NOMO-1 treated with dmso at 0.1 percent for 144 hours (cell line): ENCODE measurements around the gene CBY1.
"Not testable (repeated sequence)": the region's sequence is repeated elsewhere in the genome, so short reads cannot be mapped to it uniquely, and the experiment has no call there.

ENCODE experiments used
- DNase-seq: peaks from one replicate; lab custom pipeline; 2025; ENCODE audit not compliant: unreplicated experiment; lab: John Stamatoyannopoulos, UW

Gene CBY1

DNA sequence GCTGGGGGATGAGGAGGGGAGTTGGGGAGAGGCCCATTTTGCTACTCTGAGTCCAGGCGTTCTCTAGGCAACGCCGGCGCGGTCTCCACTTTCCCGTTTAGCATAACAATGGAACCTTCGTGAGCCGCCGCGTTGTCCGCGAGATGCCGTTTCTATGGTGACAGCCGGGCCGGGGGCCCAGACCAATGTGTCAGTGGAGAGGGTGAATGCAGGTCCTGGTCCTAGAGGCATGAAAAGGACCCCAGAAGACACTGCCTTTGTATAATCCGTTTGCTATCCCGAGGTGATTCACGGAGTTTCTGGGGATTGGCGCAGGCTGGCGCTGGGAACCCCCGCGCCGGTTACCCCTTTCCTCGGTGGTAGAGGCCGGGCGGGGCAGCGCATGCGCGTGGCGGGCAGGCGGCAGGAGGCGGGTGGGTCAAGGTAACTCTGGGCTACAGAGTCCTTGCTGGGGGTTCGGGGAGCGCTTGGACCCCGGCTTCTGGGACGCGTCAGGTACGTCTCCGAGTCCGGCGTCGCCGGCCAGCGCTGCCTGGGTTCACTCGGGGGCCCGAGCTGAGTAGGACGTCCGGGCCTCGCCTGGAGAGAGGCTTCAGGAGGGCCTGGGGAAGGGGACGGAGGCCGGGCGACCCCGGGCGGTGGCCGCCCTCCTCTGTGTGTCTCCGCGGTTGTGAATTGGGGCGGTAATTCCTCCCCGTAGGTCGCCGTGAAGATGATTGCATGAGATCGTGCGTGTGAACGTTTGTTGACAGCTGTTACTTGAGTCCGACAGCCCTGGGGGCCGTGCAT is at the start of gene CBY1, which contains the start of gene FAM227A:
Gene CBY1, plus strand, starts transcription at position 383 of the 789 bp plus-strand sequence. CDS start 11,417 bp downstream, outside the sequence.
Gene FAM227A, minus strand, starts transcription at position 137 of the 789 bp plus-strand sequence. CDS start 6,224 bp downstream, outside the sequence.
- peak; percentile 62 for DNase-seq

DNA sequence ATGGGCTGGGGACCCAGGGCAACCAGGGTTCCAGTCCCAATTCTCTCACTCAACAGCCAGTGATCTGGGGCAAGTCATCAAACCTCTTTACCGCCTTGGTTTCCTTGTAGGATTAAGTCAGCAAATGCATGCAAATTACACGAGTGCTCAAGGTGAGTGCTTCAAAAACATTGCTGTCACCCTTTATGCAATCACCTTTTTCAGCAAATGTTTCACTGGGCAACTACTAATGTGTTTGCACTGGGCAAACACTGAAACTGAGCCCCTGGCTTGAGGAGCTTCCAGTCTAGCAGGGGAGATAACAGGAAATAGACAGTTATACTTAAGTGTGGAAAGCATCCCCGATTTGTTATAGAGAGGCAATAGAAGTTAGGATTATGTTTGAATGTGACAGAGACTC is 48.8 kb upstream of the CBY1 start:
- no peak for DNase-seq

DNA sequence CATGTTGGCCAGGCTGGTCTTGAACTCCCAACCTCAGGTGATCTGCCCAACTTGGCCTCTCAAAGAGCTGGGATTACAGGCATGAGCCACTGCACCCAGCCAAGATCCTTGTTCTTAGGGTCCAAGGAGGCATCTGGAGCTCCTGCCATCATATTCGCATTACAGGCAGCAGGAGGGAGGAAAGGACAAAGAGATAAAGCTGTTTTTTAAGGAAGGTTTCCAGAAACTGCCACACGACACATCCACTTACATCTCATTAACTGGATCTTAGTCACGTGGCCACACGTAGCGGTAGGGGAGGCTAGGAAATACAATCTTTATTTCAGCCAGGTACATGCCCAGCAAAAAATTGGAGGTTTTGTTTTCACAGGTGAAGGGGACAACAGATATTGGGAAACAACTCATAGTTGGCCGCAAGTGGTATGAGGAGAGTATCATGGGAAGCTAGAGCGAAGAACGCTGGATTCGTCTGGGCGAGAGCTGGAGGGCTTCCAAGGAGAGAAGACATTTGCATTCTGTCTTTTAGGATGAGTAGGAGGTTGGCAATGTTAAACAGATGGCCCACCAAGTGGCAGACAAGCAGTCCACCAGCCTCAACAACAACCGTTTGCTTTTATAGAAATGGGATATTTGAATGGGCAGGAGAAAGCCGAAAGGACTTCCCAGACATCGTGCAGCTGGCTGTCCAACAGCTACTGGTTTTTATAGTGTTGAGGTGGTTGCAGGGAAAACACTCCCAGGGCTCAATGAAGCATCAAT is 47.3 kb upstream of the CBY1 start:
- no peak for DNase-seq

DNA sequence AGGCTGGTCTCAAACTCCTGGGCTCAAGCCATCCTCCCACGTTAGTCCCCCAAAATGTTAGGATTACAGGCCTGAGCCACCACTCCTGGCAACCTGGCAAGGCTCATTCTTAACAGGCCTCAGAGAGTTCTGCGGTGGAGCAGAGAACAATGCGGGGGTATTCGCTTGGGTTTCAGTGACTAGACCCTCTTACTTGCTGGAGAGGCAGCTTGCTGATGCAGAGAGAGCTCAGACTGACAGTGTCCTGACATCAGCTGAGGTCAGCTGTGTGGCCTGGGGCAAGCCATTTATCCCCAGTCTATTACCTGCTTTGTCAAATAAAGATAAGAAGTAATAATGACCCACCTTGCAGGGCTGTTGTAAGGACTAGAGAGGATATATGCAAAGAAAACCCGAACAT is 46.2 kb upstream of the CBY1 start:
- no peak for DNase-seq

DNA sequence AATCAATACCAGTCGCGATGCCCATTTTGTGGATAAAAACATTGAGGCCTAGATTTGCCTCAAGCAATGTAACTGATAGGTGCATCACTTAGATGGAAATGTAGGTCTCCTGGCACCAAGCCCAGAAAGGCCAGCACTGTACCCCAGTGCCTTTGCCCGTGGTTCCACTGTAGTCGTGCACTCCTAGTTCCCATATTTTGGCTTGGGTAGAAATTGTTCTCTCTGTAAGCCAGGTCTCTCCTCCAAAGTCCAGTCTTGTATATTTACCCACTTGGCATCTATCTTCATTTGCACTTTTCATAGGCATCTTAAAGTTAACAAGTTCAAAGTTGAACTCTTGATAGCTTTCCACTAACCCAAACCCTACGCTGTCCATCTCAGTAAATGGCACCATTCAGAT is 44.9 kb upstream of the CBY1 start:
- no peak for DNase-seq

DNA sequence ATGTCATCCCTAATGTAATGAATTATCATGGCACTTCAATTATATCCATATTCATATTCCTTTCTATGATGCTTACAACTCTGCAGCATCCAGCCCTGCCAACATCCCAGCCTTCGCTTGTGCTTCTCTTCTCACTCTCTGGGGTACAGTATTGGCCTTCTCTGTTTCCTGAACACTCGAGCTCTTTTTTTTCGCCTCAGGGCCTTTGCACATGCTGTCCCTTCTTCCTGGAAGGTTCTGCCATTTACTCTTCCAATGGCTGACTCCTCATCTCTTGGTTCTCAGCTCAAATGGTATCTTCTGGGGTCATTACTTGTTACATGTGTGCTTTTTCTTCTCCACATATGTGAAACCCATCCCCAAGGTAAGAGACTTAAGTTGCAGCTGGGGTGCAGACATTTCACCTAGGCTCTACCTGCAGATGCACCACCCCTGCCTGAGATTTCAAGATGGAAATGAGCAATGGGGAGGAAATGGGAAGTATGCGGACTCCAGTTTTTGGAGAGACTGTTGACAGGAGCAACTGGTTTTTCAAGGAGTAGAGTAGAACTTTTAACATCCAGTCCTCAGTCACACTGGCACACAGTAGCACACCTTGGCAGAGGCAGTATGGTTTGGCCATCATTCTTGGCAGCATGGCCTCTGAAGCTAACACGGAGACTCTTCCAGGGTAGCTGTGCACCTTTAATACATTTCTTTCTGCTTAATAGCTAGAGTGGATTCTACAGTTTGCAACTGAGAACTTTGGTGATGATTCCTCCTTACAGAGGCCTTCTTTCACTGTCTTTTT is 44.0 kb upstream of the CBY1 start:
- no peak for DNase-seq

DNA sequence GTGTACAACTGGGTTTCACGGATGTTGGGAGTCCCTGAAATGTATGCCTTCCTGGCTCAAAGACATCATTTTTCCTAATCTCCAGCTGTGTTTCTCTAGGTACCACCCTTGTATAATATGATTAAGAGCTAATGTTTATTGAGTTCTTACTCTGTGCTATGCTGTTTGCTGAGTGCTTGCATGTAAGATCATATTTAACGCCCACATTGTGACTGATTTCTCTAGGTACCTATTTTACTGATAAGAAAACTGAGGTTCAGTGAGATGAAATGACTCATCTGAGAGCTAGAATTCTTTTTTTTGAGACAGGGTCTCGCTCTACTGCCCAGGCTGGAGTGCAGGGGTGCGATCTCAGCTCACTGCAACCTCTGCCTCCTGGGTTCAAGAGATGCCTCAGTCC is 42.9 kb upstream of the CBY1 start:
- DNase-seq, result no peak

DNA sequence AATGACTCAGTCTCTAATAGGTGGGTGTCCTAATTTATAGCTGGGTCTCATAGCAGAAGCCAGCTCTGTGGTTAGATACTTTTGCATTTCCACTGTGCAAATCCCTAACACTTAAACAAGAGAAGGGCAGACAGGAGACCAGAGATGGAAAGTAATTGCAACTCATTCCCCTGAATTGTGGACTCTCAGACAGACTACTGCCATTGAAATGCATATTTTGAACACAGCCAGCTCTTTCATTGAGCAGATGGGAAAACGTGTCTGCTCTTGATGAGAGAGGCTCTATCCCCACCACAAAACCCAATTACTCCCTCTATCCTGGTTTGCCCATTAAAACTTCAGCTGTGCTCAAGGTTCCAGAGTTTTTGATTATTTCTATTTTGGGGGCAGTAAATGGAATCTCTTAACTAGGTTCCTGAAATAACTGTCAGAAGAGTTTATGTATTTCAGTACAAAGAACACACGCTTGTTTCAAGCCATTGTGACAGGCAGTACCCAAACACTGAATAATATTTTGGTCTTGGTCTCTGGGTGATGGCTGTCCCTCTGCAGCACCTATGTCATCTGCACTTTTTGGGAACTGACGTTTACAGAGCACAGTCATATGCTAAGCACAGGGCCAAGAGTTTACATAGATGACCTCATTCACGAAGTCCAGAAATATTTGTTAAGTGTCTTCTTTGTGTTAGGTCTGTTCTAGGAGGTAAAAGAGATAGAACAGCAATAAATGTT is 41.9 kb upstream of the CBY1 start:
- no peak for DNase-seq

DNA sequence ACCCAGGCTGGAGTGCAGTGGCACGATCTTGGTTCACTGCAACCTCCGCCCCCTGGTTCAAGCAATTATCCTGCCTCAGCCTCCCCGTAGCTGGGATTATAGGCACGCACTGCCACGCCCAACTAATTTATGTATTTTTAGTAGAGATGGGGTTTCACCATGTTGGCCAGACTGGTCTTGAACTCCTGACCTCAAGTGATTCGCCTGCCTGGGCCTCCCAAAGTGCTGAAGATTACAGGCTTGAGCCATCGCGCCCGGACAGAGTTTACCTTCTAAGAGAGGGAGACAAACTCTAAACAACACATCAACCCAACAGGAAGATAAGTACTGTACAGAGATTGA is 41.4 kb upstream of the CBY1 start:
- DNase-seq, result not testable (repeated sequence)

DNA sequence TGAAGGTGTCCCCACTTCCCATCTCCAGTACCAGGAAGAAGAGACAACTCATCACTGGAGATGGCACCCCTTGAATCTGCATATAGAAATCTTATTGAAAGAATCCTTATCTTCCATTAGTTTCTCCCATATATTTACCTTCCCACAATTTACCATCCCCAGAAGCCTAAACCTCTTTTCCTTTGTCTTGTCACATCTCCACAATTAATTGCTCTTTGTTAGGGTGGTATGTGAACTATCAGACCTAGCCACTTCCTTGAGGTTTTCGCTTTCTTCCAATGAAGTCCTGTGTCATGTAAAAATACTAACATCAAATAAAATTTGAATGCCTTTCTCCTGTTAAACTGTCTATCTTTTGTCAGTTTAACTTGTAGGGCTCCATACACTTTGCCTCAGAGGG is 38.2 kb upstream of the CBY1 start:
- DNase-seq, result no peak

DNA sequence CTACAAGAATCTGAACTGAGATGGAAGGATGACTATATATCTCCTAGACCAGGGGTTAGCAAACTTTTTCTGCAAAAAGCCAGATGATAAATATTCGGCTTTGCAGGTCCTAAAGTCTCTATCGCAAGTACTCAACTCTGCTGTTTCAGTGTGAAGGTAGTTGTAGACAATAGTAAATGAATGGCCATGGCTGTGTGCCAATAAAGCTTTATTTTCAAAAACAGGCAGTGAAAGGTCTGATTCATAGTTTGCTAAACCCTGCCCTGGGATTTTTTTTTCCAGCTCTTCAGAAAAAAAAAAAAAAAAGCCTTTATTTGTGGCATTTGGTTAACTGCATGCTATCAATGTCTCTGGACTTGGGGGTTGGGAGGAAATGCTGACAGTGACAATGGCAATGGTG is 37.8 kb upstream of the CBY1 start:
- no peak for DNase-seq

DNA sequence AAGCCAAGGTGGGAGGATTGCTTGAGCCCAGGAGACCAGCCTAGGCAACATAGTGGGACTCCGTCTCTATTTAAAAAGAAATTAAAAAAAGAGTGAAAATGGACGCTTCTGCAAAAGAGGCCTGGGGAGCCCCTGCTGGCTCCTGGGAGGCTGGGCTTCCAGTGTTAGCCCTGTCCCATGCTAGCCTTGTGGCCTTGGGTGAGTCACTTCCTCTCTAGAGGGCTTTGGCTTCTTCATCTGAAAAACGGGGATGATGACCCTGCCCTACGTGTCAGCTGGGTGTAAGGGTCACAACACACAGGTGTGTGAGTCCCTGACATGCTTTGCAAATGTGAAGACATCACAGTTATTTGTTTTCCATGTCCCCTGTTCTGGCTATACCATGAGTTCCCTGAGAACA is 33.1 kb upstream of the CBY1 start:
- no peak for DNase-seq

DNA sequence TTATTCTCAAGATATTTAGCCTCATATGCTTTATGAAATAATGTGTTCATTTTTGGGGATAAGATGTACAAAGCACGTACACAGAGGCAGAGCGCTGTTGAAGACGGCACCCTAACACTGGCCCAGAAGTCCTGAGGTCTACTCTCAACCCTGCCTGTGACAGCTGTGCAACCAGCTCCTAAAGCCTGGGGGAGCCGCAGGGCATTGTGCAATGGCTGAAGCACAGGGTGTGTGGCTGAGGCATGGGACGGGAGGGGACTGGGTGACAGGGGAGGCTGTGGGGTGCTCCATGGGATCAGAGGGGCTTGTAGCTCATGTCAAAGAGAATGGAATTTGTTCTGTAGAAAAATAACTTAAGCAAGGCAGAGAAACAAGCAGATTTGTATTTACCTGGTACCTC is 28.0 kb upstream of the CBY1 start:
- no peak for DNase-seq

DNA sequence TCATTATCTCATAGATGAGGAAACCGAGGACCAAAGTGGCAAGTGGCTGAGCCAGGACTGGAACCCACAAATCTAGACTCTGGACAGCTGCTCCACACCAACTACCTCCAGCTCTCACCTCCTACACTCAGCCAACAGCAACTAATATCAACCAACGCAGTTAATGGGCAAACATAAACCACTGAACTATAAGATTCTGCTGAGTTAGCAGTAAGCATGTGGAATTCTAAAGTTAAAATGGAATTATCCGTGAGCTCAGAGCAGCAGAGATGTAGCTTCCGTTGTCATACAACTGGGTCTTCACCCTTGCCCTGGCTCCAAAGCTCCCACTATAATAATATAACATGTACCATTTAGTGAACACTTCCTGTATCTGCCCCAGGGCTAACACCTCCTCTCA is 27.3 kb upstream of the CBY1 start:
- no peak for DNase-seq

DNA sequence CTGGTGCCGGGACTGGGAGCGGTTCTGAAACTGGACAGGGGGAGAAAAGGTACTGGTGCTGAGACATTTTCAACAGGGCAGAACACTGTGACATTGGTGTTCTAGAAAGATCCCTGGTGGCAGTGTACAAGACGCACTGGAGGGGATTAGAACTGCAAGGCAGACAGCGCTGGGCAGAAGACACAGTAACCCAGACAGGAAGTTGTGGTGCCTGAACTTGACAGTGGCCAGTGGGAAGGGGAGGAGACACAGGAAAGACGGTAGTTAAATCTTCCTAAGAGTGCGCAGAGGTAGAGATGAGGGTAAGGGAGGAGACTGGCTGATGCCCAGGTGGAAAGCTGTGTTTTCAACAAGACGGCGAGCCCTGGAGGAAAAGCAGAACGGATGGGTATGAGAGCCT is 24.7 kb upstream of the CBY1 start:
- DNase-seq, result peak; percentile 18

DNA sequence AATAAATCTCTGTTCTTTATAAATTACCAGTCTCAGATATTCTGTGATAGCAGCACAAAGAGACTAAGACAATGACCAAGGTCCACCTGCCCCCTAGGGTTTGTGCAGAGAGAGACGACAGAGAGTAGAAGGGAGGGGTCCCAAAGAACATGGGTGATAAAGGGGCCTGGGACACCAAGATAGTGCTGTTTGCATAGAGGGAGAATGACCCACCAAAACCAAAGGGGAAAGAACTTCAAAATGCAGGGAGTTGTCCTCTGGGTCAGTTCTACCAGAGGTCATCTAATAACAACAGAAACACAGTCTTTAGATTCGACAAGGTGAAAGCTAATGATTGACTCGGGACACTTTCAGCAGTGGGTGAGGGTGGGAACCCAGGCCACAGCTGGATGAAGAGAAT is 23.9 kb upstream of the CBY1 start:
- no peak for DNase-seq

DNA sequence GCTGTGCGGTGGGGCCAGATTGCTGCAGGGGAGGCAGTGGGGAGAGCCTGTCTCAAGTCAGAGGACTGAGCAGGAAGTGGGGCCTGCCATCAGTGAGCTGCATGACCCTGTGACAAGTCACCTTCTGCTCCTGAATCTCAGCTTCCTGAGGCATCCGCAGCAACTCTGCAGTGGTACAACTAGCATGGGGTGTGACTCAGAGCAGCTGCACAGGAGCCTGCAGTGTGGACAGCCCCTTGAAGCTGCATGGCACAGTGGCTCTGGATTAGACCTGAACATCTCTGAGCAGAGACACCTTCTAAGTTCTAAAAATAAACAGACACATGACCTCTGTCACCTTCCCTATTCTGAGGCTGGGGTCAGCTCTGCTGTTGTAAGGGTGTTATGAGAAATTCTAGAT is 18.2 kb upstream of the CBY1 start:
- DNase-seq, result no peak

DNA sequence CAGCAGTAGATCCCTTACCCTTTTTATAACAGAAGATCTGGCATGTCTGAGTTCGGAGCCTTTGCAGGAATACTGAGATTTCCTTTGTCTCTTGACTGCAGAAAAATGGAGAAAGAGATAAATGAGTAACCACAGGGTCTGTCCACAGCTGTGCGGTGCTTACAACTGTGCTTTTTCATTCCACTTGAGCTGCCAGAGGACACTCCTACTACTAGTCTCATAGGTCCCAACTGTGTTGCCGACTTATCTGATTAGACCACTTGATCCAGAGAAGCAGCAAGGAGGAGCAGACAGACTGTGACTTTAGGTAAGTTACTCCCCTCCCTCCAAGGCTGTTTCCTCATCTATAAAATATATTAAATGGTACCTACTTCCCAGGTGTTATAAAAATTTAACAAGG is 17.7 kb upstream of the CBY1 start:
- no peak for DNase-seq

DNA sequence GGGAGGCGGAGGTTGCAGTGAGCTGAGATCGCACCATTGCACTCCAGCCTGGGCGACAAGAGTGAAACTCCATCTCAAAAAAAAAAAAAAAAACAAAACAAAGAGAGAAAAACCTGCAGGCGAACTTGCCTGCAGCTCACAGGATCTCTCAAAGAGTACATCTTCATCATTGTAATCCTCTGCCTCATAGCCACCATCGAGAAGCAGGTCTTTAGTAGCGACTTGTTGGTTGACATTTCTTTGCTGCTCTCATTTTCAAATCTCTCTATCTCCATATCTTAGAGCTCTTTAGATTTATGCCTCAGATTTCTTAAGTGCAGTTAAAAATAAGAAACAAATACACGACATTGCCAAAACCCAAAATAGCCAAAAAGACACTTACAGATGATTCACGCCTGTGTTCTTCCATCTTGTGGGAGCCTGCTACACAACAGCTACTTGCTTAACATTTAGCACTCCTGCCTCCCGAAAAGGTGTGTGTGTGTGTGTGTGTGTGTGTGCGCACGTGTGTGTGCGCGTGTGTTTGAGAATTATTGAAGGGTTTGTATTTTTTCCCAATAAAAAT is 14.9 kb upstream of the CBY1 start:
- no peak for DNase-seq

DNA sequence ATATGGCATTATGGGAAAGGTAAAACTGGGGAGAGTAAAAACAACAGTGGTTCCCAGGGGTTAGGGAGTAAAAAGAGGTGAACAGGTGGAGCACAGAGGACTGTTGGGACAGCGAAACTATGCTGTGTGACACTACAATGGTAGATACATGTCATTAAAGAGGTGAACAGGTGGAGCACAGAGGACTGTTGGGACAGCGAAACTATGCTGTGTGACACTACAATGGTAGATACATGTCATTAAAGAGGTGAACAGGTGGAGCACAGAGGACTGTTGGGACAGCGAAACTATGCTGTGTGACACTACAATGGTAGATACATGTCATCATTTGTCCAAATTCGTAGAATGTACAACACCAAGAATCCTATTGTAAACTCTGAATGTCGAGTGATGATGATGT is 12.2 kb upstream of the CBY1 start:
- not testable (repeated sequence) for DNase-seq

DNA sequence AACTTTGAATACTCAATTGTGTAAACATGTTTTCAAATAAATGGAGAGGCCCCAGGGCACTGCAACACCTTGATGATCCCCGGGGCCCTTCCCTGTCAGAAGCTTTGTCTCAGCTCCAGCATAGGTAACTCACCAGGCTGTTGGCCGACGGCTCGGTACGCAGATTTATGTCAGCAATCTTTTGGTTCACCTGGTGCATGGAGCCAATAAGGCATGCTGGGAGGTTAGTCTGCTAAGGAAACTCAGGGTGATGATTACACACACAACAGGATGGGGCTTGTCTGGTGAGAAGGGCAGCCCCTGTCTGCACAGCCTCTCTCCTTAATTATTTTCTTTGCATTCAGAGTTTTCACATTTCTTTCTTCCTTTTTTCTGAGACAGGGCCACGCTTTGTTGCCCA is 11.0 kb upstream of the CBY1 start:
- no peak for DNase-seq
